Measurements from ENCODE around the gene CEP89. TPM values are rescaled to one million over a fixed set of nuclear protein-coding genes. Genes with fewer than 3 reads are reported as not detected.

CEP89 gene
- total RNA-seq, 1 experiment from 2014 or later, result 21.1 TPM

- no peaks in the 10 kb centered on the region; the same call in 1 of the 2 replicates for H3K36me3 Mint-ChIP-seq
- H3K9me3 Mint-ChIP-seq, result peaks cover 8% of the 10 kb centered on the region
- H3K4me3 Mint-ChIP-seq, result no peak overlapping the region
- no peak overlapping the region for H3K27ac Mint-ChIP-seq
- CTCF ChIA-PET, result no interaction called here
- DNase-seq (ENCODE audit: low spot score) (no peak), ATAC-seq (no peak)
- peaks cover 18% of the 10 kb centered on the region for H3K4me1 Mint-ChIP-seq
- no peaks in the 10 kb centered on the region for H3K27me3 Mint-ChIP-seq (ENCODE audit: low read depth)
- POLR2A ChIA-PET, result no interaction called here
- TF ChIP-seq CBFB (CRISPR knock-in tag; IDR thresholded peaks at IDR 0.05; ENCODE audit: low read depth) (no peak), AR (CRISPR knock-in tag; IDR thresholded peaks at IDR 0.05) (no peak), E2F4 (CRISPR knock-in tag; IDR thresholded peaks at IDR 0.05; ENCODE audit: borderline replicate concordance, low read depth) (no peak), ZBTB21 (CRISPR knock-in tag; IDR thresholded peaks at IDR 0.05; ENCODE audit: borderline replicate concordance) (no peak), CTCF (IDR thresholded peaks at IDR 0.05) (no peak), USF2 (CRISPR knock-in tag; IDR thresholded peaks at IDR 0.05) (no peak), ZNF263 (CRISPR knock-in tag; IDR thresholded peaks at IDR 0.05; ENCODE audit: low read depth) (no peak), ZNF416 (CRISPR knock-in tag; IDR thresholded peaks at IDR 0.05) (no peak), ZNF138 (CRISPR knock-in tag; conservative IDR thresholded peaks at IDR 0.05) (no peak), NR1H2 (CRISPR knock-in tag; IDR thresholded peaks at IDR 0.05) (no peak), RELA (CRISPR knock-in tag; IDR thresholded peaks at IDR 0.05; ENCODE audit: borderline replicate concordance) (no peak), ZNF219 (CRISPR knock-in tag; IDR thresholded peaks at IDR 0.05; ENCODE audit: borderline replicate concordance) (no peak), ELF4 (CRISPR knock-in tag; IDR thresholded peaks at IDR 0.05; ENCODE audit: low read depth) (no peak), MXD4 (CRISPR knock-in tag; IDR thresholded peaks at IDR 0.05; ENCODE audit: borderline replicate concordance) (no peak), CREM (CRISPR knock-in tag; IDR thresholded peaks at IDR 0.05) (no peak), PRRX2 (CRISPR knock-in tag; IDR thresholded peaks at IDR 0.05) (no peak), FOXJ3 (CRISPR knock-in tag; IDR thresholded peaks at IDR 0.05; ENCODE audit: borderline replicate concordance) (no peak), E2F1 (CRISPR knock-in tag; IDR thresholded peaks at IDR 0.05) (no peak), TCF7 (CRISPR knock-in tag; IDR thresholded peaks at IDR 0.05; ENCODE audit: low read depth) (no peak), USF1 (CRISPR knock-in tag; IDR thresholded peaks at IDR 0.05) (no peak)
Observed at GRCh38 chr19:32874605-32875004, 97.2 kb downstream of the CEP89 start.
